Endodermal cell (in vitro differentiated cells): ENCODE results near the gene ZMIZ1. TPM values are rescaled to one million over a fixed set of nuclear protein-coding genes. Genes with fewer than 3 reads are reported as not detected.

Experiments
- DNase-seq: peaks from one replicate; pipeline ENCODE4 v3.0.0-alpha.2; 2017
- H3K27ac ChIP-seq: 2 replicates; pipeline ENCODE4 v1.5.1; 2013; ENCODE audit warnings: mild to moderate bottlenecking, low read depth, low read length, moderate library complexity
- H3K27me3 ChIP-seq: 2 replicates; pipeline ENCODE4 v1.6.1; 2013; ENCODE audit warnings: mild to moderate bottlenecking, low read length, moderate library complexity; ENCODE audit not compliant: insufficient read depth, control insufficient read depth, poor library complexity, severe bottlenecking
- H3K36me3 ChIP-seq: 2 replicates; pipeline ENCODE4 v1.7.0; 2013; ENCODE audit warnings: mild to moderate bottlenecking, low read length, moderate library complexity; ENCODE audit not compliant: control insufficient read depth, insufficient read depth
- H3K4me1 ChIP-seq: one replicate; pipeline ENCODE4 v1.7.0; 2013; ENCODE audit warnings: low read length; ENCODE audit not compliant: control insufficient read depth, insufficient read depth
- H3K4me3 ChIP-seq: 2 replicates; pipeline ENCODE4 v1.5.1; 2013; ENCODE audit warnings: mild to moderate bottlenecking, low read length, moderate library complexity
- H3K9ac ChIP-seq: 2 replicates; pipeline ENCODE4 v1.6.1; 2013; ENCODE audit warnings: mild to moderate bottlenecking, low read length, moderate library complexity; ENCODE audit not compliant: poor library complexity, severe bottlenecking; ENCODE audit errors: extremely low read depth
- H3K9me3 ChIP-seq: 2 replicates; pipeline ENCODE4 v1.6.1; 2013; ENCODE audit warnings: mild to moderate bottlenecking, low read length, moderate library complexity; ENCODE audit not compliant: control insufficient read depth
- H3K27ac Mint-ChIP-seq: 2 replicates; pipeline ENCODE4 v1.8.0; 2020; ENCODE audit warnings: mixed read lengths
- H3K27me3 Mint-ChIP-seq: 2 replicates; pipeline ENCODE4 v1.8.0; 2021; ENCODE audit warnings: mild to moderate bottlenecking, mixed read lengths; ENCODE audit not compliant: insufficient read depth
- H3K36me3 Mint-ChIP-seq: 2 replicates; pipeline ENCODE4 v1.8.0; 2020; ENCODE audit warnings: low read depth, mixed read lengths
- H3K4me1 Mint-ChIP-seq: 2 replicates; pipeline ENCODE4 v1.8.0; 2020; ENCODE audit warnings: mixed read lengths
- H3K4me3 Mint-ChIP-seq: 2 replicates; pipeline ENCODE4 v1.8.0; 2020; ENCODE audit warnings: mild to moderate bottlenecking, moderate library complexity, mixed read lengths
- H3K9me3 Mint-ChIP-seq: 2 replicates; pipeline ENCODE4 v1.8.0; 2020; ENCODE audit warnings: mild to moderate bottlenecking, mixed read lengths
- WGBS, 2 experiments: methylation state at CpG; one replicate each; pipeline versions ENCODE4 v1.1.5 to v1.1.7; 2013; ENCODE audit warnings: missing lambda C conversion rate in 2 of 2, mixed read lengths in 1 of 2; ENCODE audit not compliant: insufficient coverage in 1 of 2, insufficient read length in 1 of 2; 5-methylcytosine and 5-hydroxymethylcytosine counted together
- total RNA-seq, 2 donors: library from RNA; stranded (reverse); fragmentation: NEBNext Ultra II Directional in 1 of 2; extraction: Animal tissue kit (Norgen Biotek cat#: 25700) in 1 of 2; gene quantifications; 2 replicates in 1 of 2; 3 replicates in 1 of 2; pipeline ENCODE4 v1.2.1, GENCODE V29; 2021
- TF ChIP-seq, protein P1 (sequence below): fragments of 200-600 bp; sonication (generic); conservative IDR thresholded peaks from 2 replicates; pipeline ENCODE4 v1.5.0; 2021; ENCODE audit warnings: antibody characterized with exemption, mild to moderate bottlenecking

Gene ZMIZ1
- total RNA-seq, 2 donors from 2014 or later: 65.3 to 67.5 TPM

DNA sequence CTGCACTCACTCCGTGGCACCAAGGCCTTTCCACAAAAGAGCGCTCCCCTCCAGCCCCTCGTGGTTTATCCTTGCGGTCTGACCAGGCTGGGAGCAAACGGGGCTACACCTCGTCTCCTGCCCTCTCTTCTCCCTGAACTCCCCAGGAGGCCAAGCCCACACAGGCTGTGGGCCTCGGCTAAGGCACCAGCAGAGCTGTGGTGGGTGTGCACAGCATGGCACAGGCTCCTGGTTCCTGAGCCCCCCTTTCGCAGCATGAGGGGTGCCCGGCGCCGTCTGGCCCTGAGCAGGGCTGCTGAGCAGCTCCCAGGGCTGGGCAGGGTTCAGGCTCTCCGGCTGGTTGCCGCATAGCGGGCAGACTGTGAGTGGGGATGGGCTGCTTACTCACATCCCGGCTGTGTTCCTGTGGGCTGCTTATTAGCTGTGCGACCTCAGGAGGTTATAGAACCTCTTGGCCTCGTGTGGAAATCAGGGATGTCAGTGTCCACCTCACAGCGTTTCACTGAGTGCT is 90.4 kb downstream of the ZMIZ1 start:
- Histone ChIP-seq H3K27me3 (no peaks in the 10 kb centered on the region), H3K27ac (peak overlapping the region; percentile 71), H3K4me3 (no peak overlapping the region), H3K36me3 (peaks cover 23% of the 10 kb centered on the region), H3K9ac (peak overlapping the region; percentile 30), H3K4me1 (peaks cover 35% of the 10 kb centered on the region), H3K9me3 (no peaks in the 10 kb centered on the region)
- Mint-ChIP-seq H3K4me3 (no peak overlapping the region), H3K4me1 (peaks cover 44% of the 10 kb centered on the region), H3K27ac (peak overlapping the region; percentile 99), H3K36me3 (peaks cover 10% of the 10 kb centered on the region), H3K9me3 (no peaks in the 10 kb centered on the region), H3K27me3 (no peaks in the 10 kb centered on the region)
- 85% methylated on average over 12 to 18 of the region's 18 CpGs for WGBS, 2 experiments
- no peak for DNase-seq
- TF ChIP-seq, protein P1, sequence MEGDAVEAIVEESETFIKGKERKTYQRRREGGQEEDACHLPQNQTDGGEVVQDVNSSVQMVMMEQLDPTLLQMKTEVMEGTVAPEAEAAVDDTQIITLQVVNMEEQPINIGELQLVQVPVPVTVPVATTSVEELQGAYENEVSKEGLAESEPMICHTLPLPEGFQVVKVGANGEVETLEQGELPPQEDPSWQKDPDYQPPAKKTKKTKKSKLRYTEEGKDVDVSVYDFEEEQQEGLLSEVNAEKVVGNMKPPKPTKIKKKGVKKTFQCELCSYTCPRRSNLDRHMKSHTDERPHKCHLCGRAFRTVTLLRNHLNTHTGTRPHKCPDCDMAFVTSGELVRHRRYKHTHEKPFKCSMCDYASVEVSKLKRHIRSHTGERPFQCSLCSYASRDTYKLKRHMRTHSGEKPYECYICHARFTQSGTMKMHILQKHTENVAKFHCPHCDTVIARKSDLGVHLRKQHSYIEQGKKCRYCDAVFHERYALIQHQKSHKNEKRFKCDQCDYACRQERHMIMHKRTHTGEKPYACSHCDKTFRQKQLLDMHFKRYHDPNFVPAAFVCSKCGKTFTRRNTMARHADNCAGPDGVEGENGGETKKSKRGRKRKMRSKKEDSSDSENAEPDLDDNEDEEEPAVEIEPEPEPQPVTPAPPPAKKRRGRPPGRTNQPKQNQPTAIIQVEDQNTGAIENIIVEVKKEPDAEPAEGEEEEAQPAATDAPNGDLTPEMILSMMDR: no peak

DNA sequence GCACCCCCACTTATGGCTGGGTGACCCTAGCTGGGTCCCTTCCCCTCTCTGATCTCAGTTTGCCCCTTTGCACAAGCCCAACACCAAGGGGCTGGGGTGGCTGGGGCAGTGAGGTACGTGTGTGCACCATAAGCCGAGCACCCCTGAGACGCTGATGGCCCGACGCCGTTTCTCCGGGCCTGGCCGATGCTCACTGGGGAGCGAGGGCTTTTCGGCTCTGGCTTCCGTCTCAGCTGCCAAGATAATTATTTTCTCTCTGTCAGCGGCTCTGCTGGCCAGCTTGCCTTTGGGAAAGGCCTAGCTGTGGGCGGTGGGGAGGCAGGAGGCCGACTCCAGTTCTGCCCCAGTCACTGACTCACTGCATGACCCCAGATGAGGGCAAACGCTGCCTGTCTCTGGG is 91.0 kb downstream of the ZMIZ1 start:
- H3K9me3 ChIP-seq: no peaks in the 10 kb centered on the region
- peaks cover 7% of the 10 kb centered on the region for H3K36me3 Mint-ChIP-seq
- TF ChIP-seq, protein P1: no peak
- peaks cover 35% of the 10 kb centered on the region for H3K4me1 ChIP-seq
- H3K9me3 Mint-ChIP-seq: no peaks in the 10 kb centered on the region
- H3K4me3 Mint-ChIP-seq: no peak overlapping the region
- peaks cover 27% of the 10 kb centered on the region for H3K36me3 ChIP-seq
- peak overlapping the region; percentile 99 for H3K27ac Mint-ChIP-seq
- no peak for DNase-seq
- WGBS, 2 experiments: 87 to 93% methylated on average over 12 to 15 of the region's 15 CpGs
- peaks cover 47% of the 10 kb centered on the region for H3K4me1 Mint-ChIP-seq
- no peak overlapping the region for H3K4me3 ChIP-seq
- no peaks in the 10 kb centered on the region for H3K27me3 Mint-ChIP-seq
- no peak overlapping the region for H3K9ac ChIP-seq
- H3K27me3 ChIP-seq: no peaks in the 10 kb centered on the region
- H3K27ac ChIP-seq: peak overlapping the region; percentile 71

DNA sequence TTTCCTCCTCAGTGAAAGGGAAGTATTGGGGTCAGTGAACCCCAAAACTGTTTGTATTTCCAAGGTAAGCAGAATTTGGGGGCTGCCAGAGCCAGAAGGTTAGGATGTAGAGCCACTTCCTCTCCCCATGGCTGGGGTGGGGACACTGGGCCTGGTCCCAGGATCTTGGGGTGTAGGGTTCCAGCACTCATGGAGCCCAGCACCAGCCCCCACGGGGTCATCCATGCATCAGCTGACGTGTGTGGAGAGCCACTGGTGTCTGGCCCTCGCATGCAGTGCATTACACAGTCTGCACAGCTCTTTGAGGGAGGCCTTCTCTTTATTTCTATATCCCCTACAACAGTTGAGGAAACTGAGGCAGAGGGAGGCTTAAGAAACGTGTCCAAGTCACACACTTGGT is 91.4 kb downstream of the ZMIZ1 start:
- Mint-ChIP-seq H3K4me1 (peaks cover 43% of the 10 kb centered on the region), H3K9me3 (no peaks in the 10 kb centered on the region), H3K36me3 (peaks cover 7% of the 10 kb centered on the region), H3K4me3 (no peak overlapping the region), H3K27ac (no peak overlapping the region), H3K27me3 (no peaks in the 10 kb centered on the region)
- whole genome bisulfite sequencing, 2 experiments: 89 to 94% methylated on average over 3 to 4 of the region's 4 CpGs
- Histone ChIP-seq H3K27ac (peak overlapping the region; percentile 41), H3K9ac (no peak overlapping the region), H3K4me1 (peaks cover 32% of the 10 kb centered on the region), H3K4me3 (no peak overlapping the region), H3K9me3 (no peaks in the 10 kb centered on the region), H3K36me3 (peaks cover 27% of the 10 kb centered on the region), H3K27me3 (no peaks in the 10 kb centered on the region)
- TF ChIP-seq, protein P1: no peak
- no peak for DNase-seq
